SK-N-MC (cell line): ENCODE measurements around the gene EXOC8.

Experiments used
- EZH2 ChIP-seq: fragments of 200-600 bp; sonication (generic); IDR thresholded peaks from one replicate; pipeline ENCODE4 v1.6.1; 2017; ENCODE audit warnings: antibody characterized with exemption
- POLR2AphosphoS5 ChIP-seq: IDR thresholded peaks from 2 replicates; pipeline ENCODE4 v1.6.1; 2012; ENCODE audit warnings: mild to moderate bottlenecking, low read depth, low read length, borderline replicate concordance

- TF ChIP-seq EZH2 (no peak), POLR2AphosphoS5 (no peak)
Measured at GRCh38 chr1:231385416-231385748, 47.7 kb upstream of the EXOC8 start.
